Measurements from ENCODE around the gene AGBL4. TPM values are rescaled to one million over a fixed set of nuclear protein-coding genes. Genes with fewer than 3 reads are reported as not detected.
"Not testable (repeated sequence)": the region's sequence is repeated elsewhere in the genome, so short reads cannot be mapped to it uniquely, and the experiment has no call there.

AGBL4 gene
- total RNA-seq, 1 donor from 2014 or later, result 0.50 TPM

- intact Hi-C loops (cut with micrococcal nuclease), result no loop called here
- ATAC-seq (no peak), DNase-seq (no peak)
These were observed 1498.8 kb downstream of the AGBL4 start for GRCh38 chr1:48524892-48525467.

- ATAC-seq (no peak), DNase-seq (no peak)
- intact Hi-C loops (cut with micrococcal nuclease), result no loop called here
These were observed 1500.2 kb downstream of the AGBL4 start for GRCh38 chr1:48523558-48523957.

- DNase-seq; ATAC-seq; intact Hi-C loops (cut with micrococcal nuclease): not testable (repeated sequence)
These were observed 1503.9 kb downstream of the AGBL4 start for GRCh38 chr1:48519896-48520295.

- intact Hi-C loops (cut with micrococcal nuclease), result no loop called here
- DNase-seq, result no peak
- no peak for ATAC-seq
These were observed 1516.9 kb downstream of the AGBL4 start for GRCh38 chr1:48506870-48507269.

GRCh38 chr1:48500541-48501450, 1523.0 kb downstream of the AGBL4 start:
- ATAC-seq, result no peak
- intact Hi-C loops (cut with micrococcal nuclease), result no loop called here
- no peak for DNase-seq

- ATAC-seq (no peak), DNase-seq (no peak)
- intact Hi-C loops (cut with micrococcal nuclease), result no loop called here
These were observed 1524.5 kb downstream of the AGBL4 start for GRCh38 chr1:48499211-48499735.

- ATAC-seq (peak; percentile 92), DNase-seq (peak; percentile 91)
- intact Hi-C loops (cut with micrococcal nuclease), result no loop called here
These were observed 1525.5 kb downstream of the AGBL4 start for GRCh38 chr1:48498096-48498791.

- no peak for DNase-seq
- ATAC-seq, result no peak
- intact Hi-C loops (cut with micrococcal nuclease), result no loop called here
These were observed 1527.8 kb downstream of the AGBL4 start for GRCh38 chr1:48495911-48496310.

GRCh38 chr1:48495166-48495565, 1528.6 kb downstream of the AGBL4 start:
- intact Hi-C loops (cut with micrococcal nuclease), result no loop called here
- ATAC-seq (no peak), DNase-seq (no peak)

GRCh38 chr1:48493970-48494769, 1529.6 kb downstream of the AGBL4 start:
- intact Hi-C loops (cut with micrococcal nuclease), result no loop called here
- peak; percentile 60 for ATAC-seq
- no peak for DNase-seq

- intact Hi-C loops (cut with micrococcal nuclease), result no loop called here
- DNase-seq (no peak), ATAC-seq (no peak)
These were observed 1530.7 kb downstream of the AGBL4 start for GRCh38 chr1:48493041-48493440.

- DNase-seq (peak; percentile 33), ATAC-seq (peak; percentile 47)
- intact Hi-C loops (cut with micrococcal nuclease), result no loop called here
These were observed 1531.4 kb downstream of the AGBL4 start for GRCh38 chr1:48492392-48492791.

GRCh38 chr1:48488721-48489120, 1535.0 kb downstream of the AGBL4 start:
- DNase-seq, result no peak
- no peak for ATAC-seq
- intact Hi-C loops (cut with micrococcal nuclease), result no loop called here

Other genes starting within 250 kb of the AGBL4 start
- not detected for gene ELAVL4, start 85.0 kb upstream of the AGBL4 start, total RNA-seq